Measurements from ENCODE around the gene UBE4A. TPM values are rescaled to one million over a fixed set of nuclear protein-coding genes. Genes with fewer than 3 reads are reported as not detected.

Gene UBE4A
- total and polyA plus RNA-seq, 9 of the 15 experiments (the other 6 are each of a cell fraction or from before 2014, with no cell fraction given): 13.5 to 45.2 (median 26.8) TPM

DNA sequence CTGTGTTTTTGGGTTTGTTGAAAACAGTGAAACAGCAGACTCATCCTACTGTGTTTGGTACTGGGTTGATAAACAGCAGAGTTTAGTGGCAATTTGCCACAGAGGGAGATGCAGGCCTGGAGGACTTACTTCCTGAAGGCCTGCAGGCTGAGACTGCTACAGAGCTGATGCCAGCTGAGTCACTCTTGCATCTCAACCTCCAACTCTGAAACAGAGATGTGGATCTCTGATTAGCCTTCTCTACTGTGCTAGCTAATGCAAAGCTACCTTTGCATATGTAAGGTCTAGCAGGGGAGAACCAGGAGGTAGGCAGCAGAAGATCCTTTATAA lies 56.3 kb downstream of the UBE4A start (continued):
- TF ChIP-seq ZNF609 (CRISPR knock-in tag; IDR thresholded peaks at IDR 0.05; ENCODE audit: borderline replicate concordance) (no peak), GATAD2B (IDR thresholded peaks at IDR 0.05; ENCODE audit: borderline replicate concordance) (peak; percentile 97), ZFX (CRISPR knock-in tag; IDR thresholded peaks at IDR 0.05) (peak; percentile 80), NFIX (CRISPR knock-in tag; IDR thresholded peaks at IDR 0.05; ENCODE audit: low read depth) (peak; percentile 33; the same call in 1 of the 2 replicates), ZNF165 (CRISPR knock-in tag; IDR thresholded peaks at IDR 0.05; ENCODE audit: borderline replicate concordance) (peak; percentile 96), ZNF668 (CRISPR knock-in tag; IDR thresholded peaks at IDR 0.05) (no peak), CBX5 (IDR thresholded peaks at IDR 0.05; ENCODE audit: borderline replicate concordance, low read depth) (0 out of 2 replicates have a peak, but pooled peaks have one; percentile 44), RFX7 (CRISPR knock-in tag; IDR thresholded peaks at IDR 0.05) (no peak), TCF7L2 (IDR thresholded peaks at IDR 0.05; ENCODE audit: low read depth, low read length) (no peak), ZNF707 (CRISPR knock-in tag; conservative IDR thresholded peaks at IDR 0.05) (no peak), NR2F6 (CRISPR knock-in tag; IDR thresholded peaks at IDR 0.05) (no peak), BRF1 (IDR thresholded peaks at IDR 0.05; ENCODE audit: borderline replicate concordance, extremely low read depth, insufficient read length) (no peak), ZNF140 (CRISPR knock-in tag; IDR thresholded peaks at IDR 0.05) (no peak), ZNF764 (CRISPR knock-in tag; IDR thresholded peaks at IDR 0.05; ENCODE audit: low read depth) (no peak), KDM1A (IDR thresholded peaks at IDR 0.05) (peak; percentile 92 to 94), POLR2B (IDR thresholded peaks at IDR 0.05; ENCODE audit: low read depth, partially characterized antibody) (no peak), DMBX1 (CRISPR knock-in tag; IDR thresholded peaks at IDR 0.05; ENCODE audit: borderline replicate concordance) (peak; percentile 71)
- TF ChIP-seq, protein P1, sequence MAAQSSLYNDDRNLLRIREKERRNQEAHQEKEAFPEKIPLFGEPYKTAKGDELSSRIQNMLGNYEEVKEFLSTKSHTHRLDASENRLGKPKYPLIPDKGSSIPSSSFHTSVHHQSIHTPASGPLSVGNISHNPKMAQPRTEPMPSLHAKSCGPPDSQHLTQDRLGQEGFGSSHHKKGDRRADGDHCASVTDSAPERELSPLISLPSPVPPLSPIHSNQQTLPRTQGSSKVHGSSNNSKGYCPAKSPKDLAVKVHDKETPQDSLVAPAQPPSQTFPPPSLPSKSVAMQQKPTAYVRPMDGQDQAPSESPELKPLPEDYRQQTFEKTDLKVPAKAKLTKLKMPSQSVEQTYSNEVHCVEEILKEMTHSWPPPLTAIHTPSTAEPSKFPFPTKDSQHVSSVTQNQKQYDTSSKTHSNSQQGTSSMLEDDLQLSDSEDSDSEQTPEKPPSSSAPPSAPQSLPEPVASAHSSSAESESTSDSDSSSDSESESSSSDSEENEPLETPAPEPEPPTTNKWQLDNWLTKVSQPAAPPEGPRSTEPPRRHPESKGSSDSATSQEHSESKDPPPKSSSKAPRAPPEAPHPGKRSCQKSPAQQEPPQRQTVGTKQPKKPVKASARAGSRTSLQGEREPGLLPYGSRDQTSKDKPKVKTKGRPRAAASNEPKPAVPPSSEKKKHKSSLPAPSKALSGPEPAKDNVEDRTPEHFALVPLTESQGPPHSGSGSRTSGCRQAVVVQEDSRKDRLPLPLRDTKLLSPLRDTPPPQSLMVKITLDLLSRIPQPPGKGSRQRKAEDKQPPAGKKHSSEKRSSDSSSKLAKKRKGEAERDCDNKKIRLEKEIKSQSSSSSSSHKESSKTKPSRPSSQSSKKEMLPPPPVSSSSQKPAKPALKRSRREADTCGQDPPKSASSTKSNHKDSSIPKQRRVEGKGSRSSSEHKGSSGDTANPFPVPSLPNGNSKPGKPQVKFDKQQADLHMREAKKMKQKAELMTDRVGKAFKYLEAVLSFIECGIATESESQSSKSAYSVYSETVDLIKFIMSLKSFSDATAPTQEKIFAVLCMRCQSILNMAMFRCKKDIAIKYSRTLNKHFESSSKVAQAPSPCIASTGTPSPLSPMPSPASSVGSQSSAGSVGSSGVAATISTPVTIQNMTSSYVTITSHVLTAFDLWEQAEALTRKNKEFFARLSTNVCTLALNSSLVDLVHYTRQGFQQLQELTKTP (IDR thresholded peaks at IDR 0.05; ENCODE audit: low read depth in 1 of 2, partially characterized antibody in 2 of 2): peak in 1 of 2 experiments; percentile 91
- TF ChIP-seq, protein P2, sequence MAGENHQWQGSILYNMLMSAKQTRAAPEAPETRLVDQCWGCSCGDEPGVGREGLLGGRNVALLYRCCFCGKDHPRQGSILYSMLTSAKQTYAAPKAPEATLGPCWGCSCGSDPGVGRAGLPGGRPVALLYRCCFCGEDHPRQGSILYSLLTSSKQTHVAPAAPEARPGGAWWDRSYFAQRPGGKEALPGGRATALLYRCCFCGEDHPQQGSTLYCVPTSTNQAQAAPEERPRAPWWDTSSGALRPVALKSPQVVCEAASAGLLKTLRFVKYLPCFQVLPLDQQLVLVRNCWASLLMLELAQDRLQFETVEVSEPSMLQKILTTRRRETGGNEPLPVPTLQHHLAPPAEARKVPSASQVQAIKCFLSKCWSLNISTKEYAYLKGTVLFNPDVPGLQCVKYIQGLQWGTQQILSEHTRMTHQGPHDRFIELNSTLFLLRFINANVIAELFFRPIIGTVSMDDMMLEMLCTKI (IDR thresholded peaks at IDR 0.05; ENCODE audit: partially characterized antibody): no peak

Data from K562 (cell line).